PC-3 (cell line): ENCODE results near the gene WDFY4.

Source experiments
- CTCF ChIP-seq: fragments of 300-600 bp; sonication (generic); conservative IDR thresholded peaks from 2 replicates; pipeline ENCODE4 v1.5.1; 2017; ENCODE audit warnings: antibody characterized with exemption, low read depth, mild to moderate bottlenecking, low read length
- EZH2 ChIP-seq: fragments of 300-600 bp; sonication (generic); IDR thresholded peaks from one replicate; pipeline ENCODE4 v1.6.1; 2017; ENCODE audit warnings: antibody characterized with exemption, mild to moderate bottlenecking, low read length; ENCODE audit not compliant: unreplicated experiment

GRCh38 chr10:48926764-48927540, 242.3 kb downstream of the WDFY4 start:
- TF ChIP-seq CTCF (no peak), EZH2 (no peak)
